Duodenal mucosa (tissue), 2 donors: ENCODE results near the gene CARD14.
"Not testable (repeated sequence)": the region's sequence is repeated elsewhere in the genome, so short reads cannot be mapped to it uniquely, and the experiment has no call there.

Source experiments
- H3K27ac ChIP-seq: one replicate; pipeline ENCODE4 v1.7.0; 2013; ENCODE audit warnings: low read depth, low read length
- H3K27me3 ChIP-seq, 2 donors: one replicate each; pipeline ENCODE4 v1.7.0; 2013; ENCODE audit warnings: low read length in 2 of 2, control low read depth in 1 of 2; ENCODE audit not compliant: insufficient read depth in 2 of 2, control insufficient read depth in 1 of 2
- H3K36me3 ChIP-seq, 2 donors: one replicate each; pipeline ENCODE4 v1.7.0; 2013; ENCODE audit warnings: low read length in 2 of 2, control low read depth in 1 of 2; ENCODE audit not compliant: insufficient read depth in 2 of 2, control insufficient read depth in 1 of 2
- H3K4me1 ChIP-seq, 2 donors: one replicate each; pipeline ENCODE4 v1.7.0; 2013; ENCODE audit warnings: low read length in 2 of 2, control low read depth in 1 of 2; ENCODE audit not compliant: insufficient read depth in 2 of 2, control insufficient read depth in 1 of 2
- H3K4me3 ChIP-seq, 2 donors: one replicate each; pipeline ENCODE4 v1.7.0; 2013; ENCODE audit warnings: low read length in 2 of 2, low read depth in 1 of 2
- H3K9ac ChIP-seq, 2 donors: one replicate each; pipeline ENCODE4 v1.7.0; 2013; ENCODE audit warnings: low read length in 2 of 2, low read depth in 1 of 2
- H3K9me3 ChIP-seq, 2 donors: one replicate each; pipeline ENCODE4 v1.7.0; 2013; ENCODE audit warnings: low read length in 2 of 2, control low read depth in 1 of 2; ENCODE audit not compliant: control insufficient read depth in 1 of 2

CARD14 gene

GRCh38 chr17:80191865-80192661 is 22.2 kb downstream of the CARD14 start:
- no peaks in the 10 kb centered on the region for H3K27me3 ChIP-seq
- peaks cover 11% of the 10 kb centered on the region in 2 donors for H3K4me1 ChIP-seq
- no peaks in the 10 kb centered on the region for H3K9me3 ChIP-seq
- no peak overlapping the region for H3K27ac ChIP-seq
- no peaks in the 10 kb centered on the region for H3K36me3 ChIP-seq
- no peak overlapping the region for H3K9ac ChIP-seq
- no peak overlapping the region for H3K4me3 ChIP-seq

- H3K36me3 ChIP-seq: no peaks in the 10 kb centered on the region
- H3K27ac ChIP-seq: no peak overlapping the region
- no peaks in the 10 kb centered on the region for H3K9me3 ChIP-seq
- no peak overlapping the region for H3K4me3 ChIP-seq
- no peak overlapping the region for H3K9ac ChIP-seq
- H3K4me1 ChIP-seq: no peaks in the 10 kb centered on the region
- no peaks in the 10 kb centered on the region for H3K27me3 ChIP-seq
These were observed 25.3 kb downstream of the CARD14 start for GRCh38 chr17:80195141-80195540.

- no peak overlapping the region for H3K4me3 ChIP-seq
- H3K4me1 ChIP-seq: no peaks in the 10 kb centered on the region
- H3K27me3 ChIP-seq: no peaks in the 10 kb centered on the region
- H3K9me3 ChIP-seq: no peaks in the 10 kb centered on the region
- H3K36me3 ChIP-seq: no peaks in the 10 kb centered on the region
- H3K27ac ChIP-seq: no peak overlapping the region
- H3K9ac ChIP-seq: no peak overlapping the region
These were observed 26.1 kb downstream of the CARD14 start for GRCh38 chr17:80195671-80196529.

GRCh38 chr17:80196652-80197051 is 26.8 kb downstream of the CARD14 start:
- H3K27ac ChIP-seq: no peak overlapping the region
- H3K36me3 ChIP-seq: no peaks in the 10 kb centered on the region
- H3K9me3 ChIP-seq: no peaks in the 10 kb centered on the region
- no peaks in the 10 kb centered on the region for H3K27me3 ChIP-seq
- H3K9ac ChIP-seq: no peak overlapping the region
- H3K4me1 ChIP-seq: no peaks in the 10 kb centered on the region
- H3K4me3 ChIP-seq: no peak overlapping the region

- Histone ChIP-seq H3K9me3 (no peaks in the 10 kb centered on the region), H3K27ac (no peak overlapping the region), H3K4me3 (no peak overlapping the region), H3K4me1 (no peaks in the 10 kb centered on the region), H3K36me3 (no peaks in the 10 kb centered on the region), H3K27me3 (no peaks in the 10 kb centered on the region), H3K9ac (no peak overlapping the region)
These were observed 28.4 kb downstream of the CARD14 start for GRCh38 chr17:80198144-80198661.

- H3K4me1 ChIP-seq, H3K9ac ChIP-seq, H3K27ac ChIP-seq, H3K9me3 ChIP-seq, H3K4me3 ChIP-seq, H3K27me3 ChIP-seq, H3K36me3 ChIP-seq: not testable (repeated sequence)
These were observed 29.5 kb downstream of the CARD14 start for GRCh38 chr17:80199295-80199694.

GRCh38 chr17:80201446-80201845 is 31.6 kb downstream of the CARD14 start:
- Histone ChIP-seq H3K4me3 (no peak overlapping the region), H3K36me3 (peaks cover 0 to 2% of the 10 kb centered on the region in 2 donors), H3K27me3 (no peaks in the 10 kb centered on the region), H3K4me1 (no peaks in the 10 kb centered on the region), H3K9me3 (no peaks in the 10 kb centered on the region), H3K27ac (no peak overlapping the region), H3K9ac (no peak overlapping the region)

- H3K9me3 ChIP-seq: no peaks in the 10 kb centered on the region
These were observed 32.4 kb downstream of the CARD14 start for GRCh38 chr17:80202197-80202596.

GRCh38 chr17:80203471-80203963 is 33.7 kb downstream of the CARD14 start:
- Histone ChIP-seq H3K9ac (no peak overlapping the region), H3K4me3 (no peak overlapping the region), H3K9me3 (no peaks in the 10 kb centered on the region), H3K27me3 (no peaks in the 10 kb centered on the region), H3K4me1 (no peaks in the 10 kb centered on the region), H3K36me3 (peaks cover 2 to 4% of the 10 kb centered on the region in 2 donors), H3K27ac (no peak overlapping the region)

More at GRCh38 chr17:80202197-80202596, 32.4 kb downstream of the CARD14 start:
- Histone ChIP-seq H3K4me1 (no peaks in the 10 kb centered on the region), H3K36me3 (peaks cover 0 to 2% of the 10 kb centered on the region in 2 donors), H3K27ac (no peak overlapping the region), H3K4me3 (no peak overlapping the region), H3K9ac (no peak overlapping the region), H3K27me3 (no peaks in the 10 kb centered on the region)
